LNCaP clone FGC (cell line): Measurements from ENCODE around the gene GPATCH2.

Experiments used
- DNase-seq: peaks from one replicate; pipeline ENCODE4 v3.0.0-alpha.2; 2011; ENCODE audit warnings: low read depth
- H3K4me3 ChIP-seq: 2 replicates; pipeline ENCODE4 v1.5.1; 2011; ENCODE audit warnings: mild to moderate bottlenecking, low read depth, low read length, control low read depth
- CTCF ChIP-seq: IDR thresholded peaks from 2 replicates; pipeline ENCODE4 v1.5.1; 2012; ENCODE audit warnings: mild to moderate bottlenecking; ENCODE audit not compliant: control insufficient read depth, insufficient read depth; ENCODE audit errors: extremely low read depth

The GPATCH2 gene

GRCh38 chr1:217617126-217617525, 13.8 kb downstream of the GPATCH2 start:
- no peak overlapping the region for H3K4me3 ChIP-seq
- DNase-seq = no peak
- no peak for TF ChIP-seq CTCF

DNA sequence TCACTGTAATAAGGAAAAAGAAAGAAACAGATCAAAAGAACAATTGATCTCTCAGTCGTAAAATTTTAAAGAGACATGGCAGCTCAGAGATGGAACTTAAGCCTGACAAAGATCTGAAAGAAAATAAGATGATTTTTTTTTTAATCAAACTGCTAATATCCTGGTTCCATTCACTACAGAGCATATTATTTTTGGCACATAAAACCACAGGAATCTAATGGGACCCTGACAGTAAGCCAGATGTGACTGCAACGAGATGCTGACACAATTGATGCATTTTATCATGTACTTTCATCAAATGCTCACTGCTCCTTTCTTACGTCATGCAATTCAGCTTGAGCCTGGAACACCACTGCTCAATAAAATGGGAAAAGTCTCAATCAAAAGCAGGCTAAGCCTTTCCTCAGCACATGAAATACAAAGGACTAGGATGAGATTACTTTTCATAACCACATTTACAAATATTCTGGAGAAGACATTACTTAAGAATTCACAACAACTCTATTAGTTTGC, 16.6 kb downstream of the GPATCH2 start:
- H3K4me3 ChIP-seq = no peak overlapping the region
- TF ChIP-seq CTCF = no peak
- no peak for DNase-seq

DNA sequence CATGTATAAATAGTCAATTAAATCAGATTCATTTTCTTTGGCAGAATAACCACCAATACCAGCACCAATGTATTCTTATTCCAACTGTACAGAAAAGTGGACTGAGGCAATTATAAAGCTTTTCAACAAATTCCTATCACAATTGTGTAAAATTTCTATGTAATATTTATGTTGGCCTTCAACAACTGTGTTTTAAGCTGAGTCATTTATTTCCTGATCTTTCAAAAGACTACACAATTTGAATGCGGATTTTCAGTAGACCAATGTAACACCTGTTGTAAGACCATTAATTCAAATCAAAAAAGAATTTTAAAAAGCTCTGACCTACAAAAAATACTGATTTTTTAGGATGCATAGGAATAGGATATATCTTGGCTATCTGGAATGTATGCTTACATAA, 25.5 kb downstream of the GPATCH2 start:
- no peak for DNase-seq
- no peak overlapping the region for H3K4me3 ChIP-seq
- no peak for TF ChIP-seq CTCF

- no peak overlapping the region for H3K4me3 ChIP-seq
- no peak for DNase-seq
- no peak for TF ChIP-seq CTCF
Observed at GRCh38 chr1:217602380-217602779, 28.5 kb downstream of the GPATCH2 start.

DNA sequence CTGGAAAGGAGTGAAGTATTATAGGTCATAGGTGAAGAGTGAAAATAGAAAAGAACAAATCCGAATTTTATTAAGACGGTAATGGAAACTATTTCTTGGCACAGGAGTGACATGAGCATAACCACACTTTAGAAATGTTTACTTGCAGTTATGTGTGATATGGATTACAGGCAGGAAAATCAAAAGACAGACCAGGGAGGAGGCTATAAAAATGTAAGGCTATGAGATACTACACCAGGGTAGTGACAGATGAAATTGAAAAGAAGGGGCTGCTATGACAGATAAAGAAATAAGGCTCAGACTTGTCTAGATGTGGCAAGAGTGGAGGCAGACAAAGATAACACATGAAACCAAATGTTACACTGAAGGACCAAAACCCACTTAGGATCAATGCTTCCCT, 31.7 kb downstream of the GPATCH2 start:
- TF ChIP-seq CTCF = no peak
- H3K4me3 ChIP-seq = no peak overlapping the region
- no peak for DNase-seq

- no peak overlapping the region for H3K4me3 ChIP-seq
- TF ChIP-seq CTCF = no peak
- no peak for DNase-seq
Observed at GRCh38 chr1:217590598-217590997, 40.3 kb downstream of the GPATCH2 start.

DNA sequence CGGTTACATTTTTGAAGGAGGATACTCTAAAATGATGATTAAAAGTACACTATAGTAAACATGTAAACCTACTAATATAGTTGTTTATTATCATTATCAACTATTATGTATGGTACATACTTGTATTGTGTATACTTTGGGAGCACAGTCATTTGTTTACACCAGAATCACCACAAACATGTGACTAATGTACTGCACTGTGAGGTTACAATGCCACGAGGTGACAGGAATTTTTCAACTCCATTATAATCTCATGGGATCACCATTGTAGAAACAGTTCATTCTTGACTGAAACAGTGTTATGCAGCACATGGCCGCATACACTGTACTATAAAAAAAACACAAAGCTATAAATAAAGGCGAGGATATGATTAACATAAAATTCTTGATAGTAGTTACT, 44.3 kb downstream of the GPATCH2 start:
- TF ChIP-seq CTCF = no peak
- no peak overlapping the region for H3K4me3 ChIP-seq
- no peak for DNase-seq
